ENCODE results near the gene MAGOH. TPM values are rescaled to one million over a fixed set of nuclear protein-coding genes. Genes with fewer than 3 reads are reported as not detected.
"Not testable (repeated sequence)": the region's sequence is repeated elsewhere in the genome, so short reads cannot be mapped to it uniquely, and the experiment has no call there.

MAGOH gene
- total RNA-seq, 4 donors from 2014 or later, result 16.2 to 50.3 (median 20.2) TPM

GRCh38 chr1:53214376-53214940, 23.9 kb downstream of the MAGOH start:
- Histone ChIP-seq H3K27ac (no peak overlapping the region), H3K4me3 (no peak overlapping the region), H3K36me3 (peaks cover 0 to 63% (median 0%) of the 10 kb centered on the region in 3 donors), H3K9me3 (no peaks in the 10 kb centered on the region), H3K27me3 (no peaks in the 10 kb centered on the region), H3K4me1 (peaks cover 0 to 4% (median 1%) of the 10 kb centered on the region in 4 donors)
- TF ChIP-seq CTCF (IDR thresholded peaks at IDR 0.05) (no peak), POLR2A (IDR thresholded peaks at IDR 0.05) (no peak)
- no peak for DNase-seq

- no peak overlapping the region for H3K4me3 ChIP-seq
- no peaks in the 10 kb centered on the region for H3K4me1 ChIP-seq
- DNase-seq, result no peak
- peaks cover 0 to 11% (median 1%) of the 10 kb centered on the region in 4 donors for H3K9me3 ChIP-seq
- peaks cover 0 to 93% (median 0%) of the 10 kb centered on the region in 3 donors for H3K36me3 ChIP-seq
- H3K27me3 ChIP-seq, result no peaks in the 10 kb centered on the region
- TF ChIP-seq POLR2A (IDR thresholded peaks at IDR 0.05) (no peak), CTCF (IDR thresholded peaks at IDR 0.05) (no peak)
- H3K27ac ChIP-seq, result no peak overlapping the region
These were observed 27.4 kb downstream of the MAGOH start for GRCh38 chr1:53210954-53211353.

GRCh38 chr1:53210352-53210751, 28.0 kb downstream of the MAGOH start:
- DNase-seq, result no peak
- H3K27ac ChIP-seq, result no peak overlapping the region
- no peaks in the 10 kb centered on the region for H3K4me1 ChIP-seq
- peaks cover 0 to 17% (median 1%) of the 10 kb centered on the region in 4 donors for H3K9me3 ChIP-seq
- no peak for TF ChIP-seq CTCF (IDR thresholded peaks at IDR 0.05)
- TF ChIP-seq POLR2A (IDR thresholded peaks at IDR 0.05), result no peak
- no peaks in the 10 kb centered on the region for H3K27me3 ChIP-seq
- H3K36me3 ChIP-seq, result peaks cover 0 to 96% (median 3%) of the 10 kb centered on the region in 3 donors
- no peak overlapping the region for H3K4me3 ChIP-seq

GRCh38 chr1:53207726-53208125, 30.6 kb downstream of the MAGOH start:
- Histone ChIP-seq H3K36me3 (peaks cover 0 to 96% (median 3%) of the 10 kb centered on the region in 3 donors), H3K9me3 (peaks cover 0 to 18% (median 1%) of the 10 kb centered on the region in 4 donors), H3K4me1 (no peaks in the 10 kb centered on the region), H3K27me3 (no peaks in the 10 kb centered on the region), H3K27ac (no peak overlapping the region), H3K4me3 (no peak overlapping the region)
- TF ChIP-seq CTCF (IDR thresholded peaks at IDR 0.05) (no peak), POLR2A (IDR thresholded peaks at IDR 0.05) (no peak)
- DNase-seq, result no peak

GRCh38 chr1:53206735-53207379, 31.5 kb downstream of the MAGOH start:
- no peak for DNase-seq
- Histone ChIP-seq H3K36me3 (peaks cover 0 to 96% (median 3%) of the 10 kb centered on the region in 3 donors), H3K27me3 (no peaks in the 10 kb centered on the region), H3K4me1 (no peaks in the 10 kb centered on the region), H3K9me3 (peaks cover 0 to 18% (median 1%) of the 10 kb centered on the region in 4 donors), H3K27ac (no peak overlapping the region), H3K4me3 (no peak overlapping the region)
- TF ChIP-seq POLR2A (IDR thresholded peaks at IDR 0.05) (no peak), CTCF (IDR thresholded peaks at IDR 0.05) (no peak)

GRCh38 chr1:53206083-53206685, 32.1 kb downstream of the MAGOH start:
- not testable (repeated sequence) for H3K27ac ChIP-seq, DNase-seq, H3K4me1 ChIP-seq, H3K27me3 ChIP-seq, H3K4me3 ChIP-seq
- Histone ChIP-seq H3K36me3 (peaks cover 0 to 96% (median 3%) of the 10 kb centered on the region in 3 donors), H3K9me3 (peaks cover 0 to 18% (median 1%) of the 10 kb centered on the region in 4 donors)

GRCh38 chr1:53205496-53205895, 32.8 kb downstream of the MAGOH start:
- not testable (repeated sequence) for H3K4me3 ChIP-seq, H3K4me1 ChIP-seq, DNase-seq, H3K27me3 ChIP-seq, H3K27ac ChIP-seq
- H3K36me3 ChIP-seq, result peaks cover 0 to 96% (median 3%) of the 10 kb centered on the region in 3 donors
- peaks cover 0 to 18% (median 1%) of the 10 kb centered on the region in 4 donors for H3K9me3 ChIP-seq

Data from Peyer's patch (tissue), 4 donors.